K562 (cell line): ENCODE measurements around the gene DSTYK. TPM values are rescaled to one million over a fixed set of nuclear protein-coding genes. Genes with fewer than 3 reads are reported as not detected.

Experiments used
- COPS2 ChIP-seq: fragments of 450-650 bp; conservative IDR thresholded peaks from 2 replicates; pipeline ENCODE4 v1.6.1; 2016; ENCODE audit warnings: mild to moderate bottlenecking, moderate library complexity
- CREB3 ChIP-seq: fragments of 450-650 bp; conservative IDR thresholded peaks from 2 replicates; pipeline ENCODE4 v1.6.1; 2016; ENCODE audit warnings: missing genetic modification characterization, low read depth, mild to moderate bottlenecking, missing compliant biosample characterization, moderate library complexity
- CXXC5 ChIP-seq: fragments of 250-450 bp; sonication (Bioruptor Pico); IDR thresholded peaks from 2 replicates; pipeline ENCODE4 v1.8.0; 2022; ENCODE audit warnings: inconsistent platforms, mild to moderate bottlenecking, moderate library complexity
- E4F1 ChIP-seq: fragments of 250-450 bp; sonication (Bioruptor Pico); IDR thresholded peaks from 2 replicates; pipeline ENCODE4 v1.5.0; 2021; ENCODE audit warnings: mild to moderate bottlenecking, borderline replicate concordance
- ELF1 ChIP-seq: fragments of 200-800 bp; sonication (Bioruptor generic); IDR thresholded peaks from 2 replicates; pipeline ENCODE4 v1.6.1; 2016; ENCODE audit warnings: missing genetic modification characterization, missing compliant biosample characterization
- FIP1L1 ChIP-seq: fragments of 200-400 bp; formaldehyde crosslinking; IDR thresholded peaks from 2 replicates; pipeline ENCODE4 v1.6.1; 2018; ENCODE audit warnings: mild to moderate bottlenecking, low read depth, low read length; ENCODE audit not compliant: poor library complexity, severe bottlenecking
- GTF2E2 ChIP-seq: fragments of 200-800 bp; sonication (Bioruptor generic); IDR thresholded peaks from 2 replicates; pipeline ENCODE4 v1.6.1; 2016; ENCODE audit warnings: missing genetic modification characterization, missing compliant biosample characterization
- ILK ChIP-seq: fragments of 450-650 bp; IDR thresholded peaks from 2 replicates; pipeline ENCODE4 v1.6.1; 2016; ENCODE audit warnings: missing genetic modification characterization, low read depth, mild to moderate bottlenecking, missing compliant biosample characterization, moderate library complexity, borderline replicate concordance
- IRF2 ChIP-seq: sonication (generic); formaldehyde crosslinking; IDR thresholded peaks from 2 replicates; pipeline ENCODE4 v1.8.1; 2022; ENCODE audit warnings: mild to moderate bottlenecking, missing genetic modification reagents
- KAT8 ChIP-seq: fragments of 450-650 bp; IDR thresholded peaks from 2 replicates; pipeline ENCODE4 v1.6.1; 2016; ENCODE audit warnings: low read depth, mild to moderate bottlenecking
- KLF6 ChIP-seq: fragments of 250-450 bp; sonication (Bioruptor Pico); IDR thresholded peaks from 2 replicates; pipeline ENCODE4 v1.4.0; 2020; ENCODE audit warnings: mild to moderate bottlenecking, moderate library complexity, borderline replicate concordance
- NCOA6 ChIP-seq: fragments of 450-650 bp; IDR thresholded peaks from 2 replicates; pipeline ENCODE4 v1.6.1; 2017; ENCODE audit warnings: mild to moderate bottlenecking
- NFRKB ChIP-seq: fragments of 450-650 bp; IDR thresholded peaks from 2 replicates; pipeline ENCODE4 v1.6.1; 2016; ENCODE audit warnings: low read depth
- NUFIP1 ChIP-seq: fragments of 450-650 bp; IDR thresholded peaks from 2 replicates; pipeline ENCODE4 v1.6.1; 2018; ENCODE audit not compliant: partially characterized antibody
- PATZ1 ChIP-seq: fragments of 250-450 bp; sonication (Bioruptor Pico); IDR thresholded peaks from 2 replicates; pipeline ENCODE4 v1.5.0; 2020; ENCODE audit warnings: mild to moderate bottlenecking, borderline replicate concordance
- PTTG1 ChIP-seq: fragments of 450-650 bp; IDR thresholded peaks from 2 replicates; pipeline ENCODE4 v1.6.1; 2016; ENCODE audit warnings: low read depth, mild to moderate bottlenecking, missing genetic modification characterization, missing compliant biosample characterization
- RAD21 ChIP-seq, 2 experiments: fragments of 250-450 bp in 1 of 2; fragments of 450-650 bp in 1 of 2; sonication (Bioruptor Pico) in 1 of 2; formaldehyde crosslinking in 1 of 2; IDR thresholded peaks in 1 of 2; conservative IDR thresholded peaks in 1 of 2; 2 replicates each; pipeline versions ENCODE4 v1.4.0 to v1.8.0; 2020 to 2022; ENCODE audit warnings: mild to moderate bottlenecking in 2 of 2, moderate library complexity in 1 of 2
- RB1 ChIP-seq: fragments of 450-650 bp; IDR thresholded peaks from 2 replicates; pipeline ENCODE4 v1.6.1; 2017; ENCODE audit warnings: low read depth, mild to moderate bottlenecking
- ZEB2 ChIP-seq: fragments of 450-650 bp; IDR thresholded peaks from 2 replicates; pipeline ENCODE4 v1.6.1; 2016
- ZNF282 ChIP-seq: sonication (generic); formaldehyde crosslinking; IDR thresholded peaks from 2 replicates; pipeline ENCODE4 v1.8.1; 2023; ENCODE audit warnings: missing genetic modification reagents
- ZNF324 ChIP-seq: fragments of 250-450 bp; sonication (Bioruptor Pico); IDR thresholded peaks from 2 replicates; pipeline ENCODE4 v1.4.0; 2020; ENCODE audit warnings: mild to moderate bottlenecking
- ZNF408 ChIP-seq: fragments of 250-450 bp; sonication (Bioruptor Pico); IDR thresholded peaks from 2 replicates; pipeline ENCODE4 v1.4.0; 2020; ENCODE audit warnings: low read depth, mild to moderate bottlenecking, moderate library complexity
- ZNF512 ChIP-seq: IDR thresholded peaks from 2 replicates; pipeline ENCODE4 v1.6.1; 2016; ENCODE audit warnings: missing genetic modification characterization, missing compliant biosample characterization
- polyA plus RNA-seq, 8 experiments: library from polyadenylated mRNA; depleted of rRNA in 4 of 8; stranded (reverse) in 5 of 8; unstranded in 3 of 8; fragments of >200 nt; fragmentation: Nextera tagmentation in 2 of 8; fragmentation: Illumina TruSeq in 1 of 8; extraction: Ambion mirVana in 2 of 8; extraction: Trizol in 1 of 8; gene quantifications; 2 replicates each; pipeline versions ENCODE4 v1.2.1 to v1.2.3, GENCODE V29; 2011 to 2014; ENCODE audit warnings: inconsistent platforms in 1 of 8, missing spikeins in 1 of 8
- total RNA-seq, 7 experiments: library from RNA; depleted of rRNA in 6 of 7; stranded (reverse); fragments of >200 nt in 6 of 7; fragmentation: Illumina TruSeq in 2 of 7; extraction: Trizol in 2 of 7; gene quantifications; 2 replicates each; pipeline versions ENCODE4 v1.2.1 to v1.2.3, GENCODE V29; 2011 to 2021; ENCODE audit warnings: low replicate concordance in 1 of 7

Gene DSTYK
- total and polyA plus RNA-seq, 9 of the 15 experiments (the other 6 are each of a cell fraction or from before 2014, with no cell fraction given), result 4.2 to 7.1 (median 6.2) TPM

GRCh38 chr1:205172729-205173366 is 38.7 kb downstream of the DSTYK start (continued):
- TF ChIP-seq ZNF408 (CRISPR knock-in tag) (no peak), COPS2 (no peak), GTF2E2 (tag) (no peak), IRF2 (no peak), CXXC5 (CRISPR knock-in tag) (no peak), PATZ1 (CRISPR knock-in tag) (no peak), KLF6 (no peak), FIP1L1 (no peak), ELF1 (0 out of 2 replicates have a peak, but pooled peaks have one; percentile 12), NCOA6 (no peak), CREB3 (tag) (no peak), KAT8 (no peak), RB1 (no peak), ZNF282 (CRISPR knock-in tag) (no peak), ZNF324 (CRISPR knock-in tag) (no peak), E4F1 (CRISPR knock-in tag) (no peak), NUFIP1 (peak; percentile 41), ZNF512 (tag) (no peak), ZEB2 (no peak), RAD21 (CRISPR knock-in tag; conservative IDR thresholded peaks at IDR 0.05 in 1 of 2, IDR thresholded peaks at IDR 0.05 in 1 of 2) (no peak), NFRKB (no peak), PTTG1 (tag) (no peak), ILK (no peak)
